Cardiac septum (tissue), 1 donor: ENCODE results near the gene TIMM17B. TPM values are rescaled to one million over a fixed set of nuclear protein-coding genes. Genes with fewer than 3 reads are reported as not detected.
"Not testable (repeated sequence)": the region's sequence is repeated elsewhere in the genome, so short reads cannot be mapped to it uniquely, and the experiment has no call there.

ENCODE experiments used
- DNase-seq: peaks from one replicate; pipeline ENCODE4 v3.0.0-alpha.2; 2020; ENCODE audit warnings: low spot score
- intact Hi-C: fragments of 100-400 bp; cut with DNase I; formaldehyde crosslinking; loops from one replicate; pipeline ENCODE4 v1.14.0; 2022
- total RNA-seq: library from RNA; stranded (reverse); fragmentation: NEBNext Ultra II Directional; extraction: Animal tissue kit (Norgen Biotek cat#: 25700); gene quantifications from one replicate; pipeline ENCODE4 v1.2.1, GENCODE V29; 2021
- donor health status: DM: no; HTN: no; CAD: no.

The TIMM17B gene
- total RNA-seq, 1 donor from 2014 or later: 49.8 TPM

- DNase-seq, intact Hi-C loops: not testable (repeated sequence)
Measured at GRCh38 chrX:48853494-48853893, 44.1 kb downstream of the TIMM17B start.

GRCh38 chrX:48852857-48853256, 44.7 kb downstream of the TIMM17B start:
- intact Hi-C loops: no loop called here
- no peak for DNase-seq

GRCh38 chrX:48848847-48849246, 48.7 kb downstream of the TIMM17B start:
- DNase-seq: no peak
- intact Hi-C loops: no loop called here

Other genes starting within 250 kb of the TIMM17B start
- 2.8 TPM for gene WAS, start 214.0 kb downstream of the TIMM17B start, total RNA-seq
- 2.5 TPM for gene SUV39H1, start 201.0 kb downstream of the TIMM17B start, total RNA-seq
- not detected for gene GLOD5, start 136.0 kb downstream of the TIMM17B start, total RNA-seq
- not detected for gene GATA1, start 111.2 kb downstream of the TIMM17B start, total RNA-seq
- gene HDAC6, start 95.7 kb downstream of the TIMM17B start, total RNA-seq: 33.7 TPM
- gene ERAS, start 71.3 kb downstream of the TIMM17B start, total RNA-seq: not detected
- 4.1 TPM for gene PCSK1N, start 62.2 kb downstream of the TIMM17B start, total RNA-seq
- gene PQBP1, start 162 bp upstream of the TIMM17B start, total RNA-seq: 42.2 TPM
- gene SLC35A2, start 13.9 kb upstream of the TIMM17B start, total RNA-seq: 13.0 TPM
- 2.7 TPM for gene PIM2, start 21.3 kb upstream of the TIMM17B start, total RNA-seq
- 29.1 TPM for gene OTUD5, start 59.8 kb upstream of the TIMM17B start, total RNA-seq
- 0.27 TPM for gene KCND1, start 74.1 kb upstream of the TIMM17B start, total RNA-seq
- gene GRIPAP1, start 104.5 kb upstream of the TIMM17B start, total RNA-seq: 24.9 TPM
- gene TFE3, start 145.6 kb upstream of the TIMM17B start, total RNA-seq: 21.9 TPM
- gene CCDC120, start 161.2 kb upstream of the TIMM17B start, total RNA-seq: 1.7 TPM
- gene PRAF2, start 176.2 kb upstream of the TIMM17B start, total RNA-seq: 14.8 TPM
- 68.1 TPM for gene WDR45, start 182.1 kb upstream of the TIMM17B start, total RNA-seq
- 18.7 TPM for gene GPKOW, start 226.0 kb upstream of the TIMM17B start, total RNA-seq